Activated gamma-delta T cell treated with anti-CD3 and anti-CD28 coated beads, Interleukin-2, amount 50 U/mL, for 16 hours (primary cell): ENCODE measurements around the gene CTNNAL1.
A peak's percentile ranks its signal among the peaks of the same experiment; 100 is the strongest.
"Not testable (repeated sequence)": the region's sequence is repeated elsewhere in the genome, so short reads cannot be mapped to it uniquely, and the experiment has no call there.

Experiments
- DNase-seq: peaks from one replicate; pipeline ENCODE4 v3.0.0-alpha.2; 2020; ENCODE audit warnings: low read depth

The CTNNAL1 gene, protein sequence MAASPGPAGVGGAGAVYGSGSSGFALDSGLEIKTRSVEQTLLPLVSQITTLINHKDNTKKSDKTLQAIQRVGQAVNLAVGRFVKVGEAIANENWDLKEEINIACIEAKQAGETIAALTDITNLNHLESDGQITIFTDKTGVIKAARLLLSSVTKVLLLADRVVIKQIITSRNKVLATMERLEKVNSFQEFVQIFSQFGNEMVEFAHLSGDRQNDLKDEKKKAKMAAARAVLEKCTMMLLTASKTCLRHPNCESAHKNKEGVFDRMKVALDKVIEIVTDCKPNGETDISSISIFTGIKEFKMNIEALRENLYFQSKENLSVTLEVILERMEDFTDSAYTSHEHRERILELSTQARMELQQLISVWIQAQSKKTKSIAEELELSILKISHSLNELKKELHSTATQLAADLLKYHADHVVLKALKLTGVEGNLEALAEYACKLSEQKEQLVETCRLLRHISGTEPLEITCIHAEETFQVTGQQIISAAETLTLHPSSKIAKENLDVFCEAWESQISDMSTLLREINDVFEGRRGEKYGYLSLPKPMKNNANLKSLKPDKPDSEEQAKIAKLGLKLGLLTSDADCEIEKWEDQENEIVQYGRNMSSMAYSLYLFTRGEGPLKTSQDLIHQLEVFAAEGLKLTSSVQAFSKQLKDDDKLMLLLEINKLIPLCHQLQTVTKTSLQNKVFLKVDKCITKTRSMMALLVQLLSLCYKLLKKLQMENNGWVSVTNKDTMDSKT

DNA sequence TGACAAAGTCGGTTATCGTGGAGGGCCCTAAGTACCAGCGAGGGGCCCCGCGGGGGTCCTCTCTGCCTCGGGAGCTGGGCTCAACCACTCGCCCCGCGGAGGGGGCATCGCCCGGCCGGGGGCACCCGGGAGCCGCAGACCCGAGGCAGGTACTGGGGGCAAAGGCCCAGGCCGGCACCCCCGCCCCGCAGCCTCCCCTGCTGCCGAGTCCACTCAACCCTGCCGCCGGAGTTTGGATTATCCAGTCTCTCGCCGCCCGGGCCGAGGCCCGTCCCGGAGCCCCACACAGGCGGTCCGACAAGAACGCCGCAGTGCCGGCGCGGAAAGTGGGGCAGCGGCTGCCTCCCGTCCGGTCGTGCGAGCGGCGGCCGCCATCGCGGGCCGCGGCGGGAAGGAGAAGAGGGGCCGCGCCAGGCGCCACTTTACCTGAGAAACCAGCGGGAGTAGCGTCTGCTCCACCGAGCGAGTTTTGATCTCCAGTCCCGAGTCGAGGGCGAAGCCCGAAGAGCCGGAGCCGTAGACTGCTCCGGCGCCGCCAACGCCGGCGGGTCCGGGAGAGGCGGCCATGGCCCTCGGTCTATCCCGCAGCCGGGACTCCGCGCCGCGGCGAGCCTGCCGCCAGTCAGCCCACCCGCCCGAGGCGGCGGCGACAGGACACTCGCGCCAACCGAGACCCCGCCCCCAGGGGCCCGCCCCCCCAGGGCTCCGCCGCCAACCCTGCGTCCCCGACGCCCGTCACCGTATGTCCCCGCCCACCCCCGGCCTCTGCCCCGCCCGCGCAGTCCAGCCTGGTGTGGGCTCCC, at the start of gene CTNNAL1:
Gene CTNNAL1 (minus strand): TSS at position 624 of the 803 bp plus-strand sequence. CDS start 57 bp downstream, at position 567.
- peak; percentile 79 for DNase-seq

DNA sequence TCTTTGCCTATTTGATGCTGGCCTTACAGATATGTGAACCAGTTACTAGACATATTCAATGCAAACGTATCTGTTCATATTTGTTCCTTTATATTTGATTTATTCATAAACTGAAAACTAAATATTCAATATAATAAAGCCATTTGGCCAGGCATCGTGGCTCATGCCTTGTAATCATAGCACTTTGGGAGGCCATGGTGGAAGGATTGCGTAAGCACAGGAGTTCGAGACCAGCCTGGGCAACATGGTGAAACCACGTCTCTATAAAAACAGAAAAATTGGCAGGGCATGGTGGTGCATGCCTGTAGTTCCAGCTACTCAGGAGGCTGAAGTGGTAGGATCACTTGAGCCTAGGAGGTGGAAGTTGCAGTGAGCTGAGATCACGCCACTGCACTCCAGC, 49.2 kb upstream of the CTNNAL1 start:
- DNase-seq: no peak

DNA sequence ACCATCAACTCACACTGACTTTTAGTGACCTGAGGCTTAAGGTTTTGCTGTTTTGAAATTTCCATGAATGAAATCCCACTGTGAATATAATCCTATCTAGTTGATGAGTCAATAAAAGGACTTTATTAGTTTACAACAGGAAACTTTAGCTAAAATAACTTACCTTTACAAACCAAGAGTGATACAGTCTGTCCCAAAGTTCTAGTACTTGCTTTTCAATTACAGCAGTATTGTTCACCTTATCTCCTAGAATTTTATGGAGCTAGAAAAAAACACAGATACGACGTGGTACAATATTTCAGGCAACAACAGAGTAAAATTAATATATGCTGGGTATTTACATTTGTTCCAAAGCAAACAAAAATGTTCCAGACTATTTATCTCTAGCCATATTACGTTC, 46.9 kb upstream of the CTNNAL1 start:
- DNase-seq: no peak

DNA sequence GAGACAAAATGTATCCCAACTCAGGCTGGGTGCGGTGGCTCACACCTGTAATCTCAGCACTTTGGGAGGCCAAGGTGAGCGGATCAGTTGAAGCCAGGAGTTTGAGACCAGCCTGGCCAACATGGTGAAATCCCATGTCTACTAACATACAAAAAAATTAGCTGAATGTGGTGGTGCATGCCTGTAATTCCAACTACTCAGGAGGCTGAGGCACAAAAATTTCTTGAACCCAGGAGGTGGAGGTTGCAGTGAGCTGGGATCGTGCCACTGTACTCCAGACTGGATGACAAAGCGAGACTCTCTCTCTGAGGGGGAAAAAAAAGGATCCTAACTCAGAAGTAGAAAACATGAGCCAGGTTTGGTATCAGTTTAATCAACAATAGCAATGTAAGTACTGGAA, 39.8 kb upstream of the CTNNAL1 start:
- DNase-seq: not testable (repeated sequence)

DNA sequence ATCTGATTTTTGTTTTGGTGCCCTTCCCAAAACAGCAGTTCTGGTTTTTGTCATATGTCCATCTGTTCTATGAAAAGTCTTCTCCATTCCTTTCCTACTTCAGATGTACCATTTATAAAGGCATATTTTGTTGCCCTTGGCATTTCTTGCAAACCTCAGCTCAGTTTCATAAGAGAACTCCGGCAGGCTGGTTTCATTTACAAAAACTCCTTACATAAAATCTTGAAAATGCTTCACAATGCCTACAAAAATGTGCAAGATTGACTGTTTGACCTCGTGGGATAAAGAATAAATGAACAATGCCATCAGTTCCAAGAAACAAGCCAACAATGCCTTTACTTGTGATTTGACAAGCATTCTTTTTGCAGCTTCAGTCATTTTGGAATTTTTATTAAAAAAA, 39.1 kb upstream of the CTNNAL1 start:
- no peak for DNase-seq

DNA sequence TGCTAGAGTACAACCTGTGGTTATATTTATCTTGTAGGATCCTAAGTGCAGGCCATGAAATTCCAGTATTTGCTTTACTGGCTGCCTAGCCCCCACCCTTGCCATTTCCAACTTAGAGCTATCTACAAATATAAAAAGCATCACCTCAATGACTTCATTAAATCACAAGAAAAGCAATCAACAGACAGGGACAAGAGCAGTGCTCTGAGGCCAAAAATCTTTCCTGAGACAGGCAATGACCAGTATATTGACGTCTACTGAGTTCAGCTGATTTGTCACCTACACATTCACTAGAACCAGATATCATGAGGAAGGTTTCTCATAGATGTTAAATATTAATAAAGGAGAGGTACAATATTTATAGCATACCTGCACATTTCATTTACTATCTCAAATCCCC, 38.4 kb upstream of the CTNNAL1 start:
- DNase-seq: no peak

DNA sequence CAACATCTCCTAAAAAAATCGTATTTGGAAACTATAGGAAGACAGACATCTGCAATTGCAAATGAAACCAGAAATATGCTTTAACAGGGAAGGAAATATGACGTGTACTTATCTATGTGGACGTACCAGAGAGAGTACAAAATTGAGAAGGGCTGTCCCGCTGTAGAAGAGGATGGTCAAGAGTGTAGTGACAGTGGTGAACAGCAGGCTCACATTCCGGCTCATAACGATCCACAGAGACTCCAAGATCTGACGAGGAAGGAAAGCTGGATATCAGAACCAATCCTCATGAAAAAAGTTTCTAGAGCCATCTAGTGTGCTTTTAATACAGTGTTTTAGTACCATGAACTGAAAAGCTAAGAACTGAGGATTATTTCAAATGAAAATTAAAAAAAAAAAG, 37.1 kb upstream of the CTNNAL1 start:
- DNase-seq: no peak

DNA sequence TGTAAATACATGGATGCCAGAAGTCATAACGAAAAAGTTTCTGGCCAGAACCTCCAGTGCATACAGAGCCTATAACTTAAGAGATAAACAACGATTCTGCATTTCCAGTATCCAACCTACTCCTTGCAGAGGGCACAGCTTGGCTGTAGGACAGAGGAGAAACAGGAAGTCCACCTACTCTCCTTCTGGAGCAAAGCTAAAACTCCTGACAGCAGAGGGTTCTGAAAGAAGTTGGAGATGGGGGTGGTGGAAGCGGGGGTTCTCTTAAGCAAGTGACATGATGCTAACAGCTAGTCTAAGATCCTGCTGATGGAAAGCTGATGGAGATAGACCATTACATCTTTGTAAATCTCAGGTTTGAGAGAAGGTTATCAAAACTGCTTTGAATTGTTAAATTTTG, 35.5 kb upstream of the CTNNAL1 start:
- DNase-seq: no peak

DNA sequence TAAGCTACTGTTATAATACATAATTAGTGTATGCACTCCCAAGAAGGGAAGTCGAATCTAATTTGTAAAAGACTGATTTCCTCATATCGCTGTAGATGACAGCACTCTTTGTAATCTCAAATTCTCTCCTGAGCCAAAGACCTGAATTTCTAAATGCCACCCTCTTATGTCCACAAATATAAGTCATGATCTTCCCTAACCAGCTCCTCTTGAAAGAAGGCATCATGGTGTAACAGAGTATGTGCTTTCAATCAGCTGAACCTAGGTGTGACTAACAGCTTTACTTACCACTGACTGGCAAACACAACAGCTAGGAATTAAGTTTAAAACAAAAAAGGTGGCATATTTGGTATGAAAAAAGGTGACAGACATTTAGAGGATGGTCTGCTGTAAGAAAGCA, 34.0 kb upstream of the CTNNAL1 start:
- DNase-seq: no peak

DNA sequence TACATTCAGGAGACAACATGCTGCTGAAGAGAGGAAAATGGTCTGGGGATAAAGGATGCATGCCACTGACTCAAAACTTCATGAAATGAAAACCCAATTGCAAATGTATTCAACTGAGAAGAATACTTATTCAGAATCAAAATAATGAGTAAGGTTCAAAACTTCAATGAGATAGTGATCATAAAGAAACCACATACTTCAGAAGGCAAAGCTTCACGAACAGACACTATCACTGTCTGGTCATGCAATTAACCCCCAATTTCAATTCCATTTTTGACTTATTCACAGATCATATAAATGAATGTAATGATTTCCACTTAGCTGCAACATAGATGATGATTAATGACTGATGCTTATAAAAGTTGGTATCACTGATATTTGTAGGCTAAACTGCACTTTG, 33.0 kb upstream of the CTNNAL1 start:
- no peak for DNase-seq

DNA sequence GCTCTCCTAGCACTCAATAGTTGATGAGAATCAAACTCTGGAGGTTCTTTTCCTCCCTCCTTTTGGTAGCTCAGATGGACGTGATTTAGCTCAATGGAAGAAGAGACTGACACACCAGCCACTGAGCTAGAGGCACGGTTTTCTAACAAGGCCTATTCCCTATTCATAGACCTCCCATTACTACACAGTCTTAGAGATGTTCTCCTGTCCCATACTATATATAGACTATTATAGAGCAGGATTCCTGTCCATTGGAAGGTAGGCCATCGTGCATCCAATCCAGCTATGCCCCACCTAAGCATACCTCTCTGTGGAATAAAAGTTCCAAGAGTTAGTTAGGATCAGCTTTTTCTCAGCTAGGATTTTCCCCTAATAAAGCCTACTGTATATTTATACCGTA, 30.3 kb upstream of the CTNNAL1 start:
- DNase-seq: no peak

DNA sequence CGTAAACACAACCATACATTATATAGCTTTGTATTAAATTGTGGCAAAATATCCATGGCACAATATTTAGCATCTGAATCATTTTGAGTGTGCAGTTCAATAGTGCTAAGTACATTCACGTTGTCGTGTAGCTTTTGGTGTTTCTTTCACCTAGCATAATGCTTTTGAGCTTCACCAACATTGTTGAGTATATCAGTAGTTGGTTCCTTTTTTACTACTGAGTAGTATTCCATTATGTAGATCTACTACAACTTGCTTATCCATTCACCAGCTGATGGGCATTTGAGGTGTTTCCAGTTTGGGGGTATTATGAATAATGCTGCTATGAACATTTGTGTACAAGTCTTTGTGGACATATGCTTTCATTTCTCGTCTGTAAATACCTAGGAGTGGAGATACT, 27.3 kb upstream of the CTNNAL1 start:
- DNase-seq: no peak

DNA sequence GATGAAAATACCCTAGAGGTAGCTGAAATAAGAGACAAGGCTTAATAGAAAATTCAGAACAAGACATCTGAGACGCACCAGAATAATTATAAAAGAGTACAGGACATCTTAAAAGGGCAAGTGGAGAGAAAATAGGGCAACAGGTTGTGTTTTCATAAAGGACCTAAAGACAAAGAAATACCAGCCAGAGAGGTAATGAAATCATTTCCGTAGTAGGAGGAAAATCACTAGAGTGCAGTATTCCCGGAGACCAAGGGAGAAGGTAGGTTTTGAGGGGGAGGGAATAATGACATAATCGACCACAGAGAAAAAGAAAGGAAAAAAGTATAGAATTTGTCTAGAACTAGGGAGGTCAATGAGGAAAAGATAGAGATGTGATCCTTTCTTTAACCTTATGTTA, 26.2 kb upstream of the CTNNAL1 start:
- no peak for DNase-seq

DNA sequence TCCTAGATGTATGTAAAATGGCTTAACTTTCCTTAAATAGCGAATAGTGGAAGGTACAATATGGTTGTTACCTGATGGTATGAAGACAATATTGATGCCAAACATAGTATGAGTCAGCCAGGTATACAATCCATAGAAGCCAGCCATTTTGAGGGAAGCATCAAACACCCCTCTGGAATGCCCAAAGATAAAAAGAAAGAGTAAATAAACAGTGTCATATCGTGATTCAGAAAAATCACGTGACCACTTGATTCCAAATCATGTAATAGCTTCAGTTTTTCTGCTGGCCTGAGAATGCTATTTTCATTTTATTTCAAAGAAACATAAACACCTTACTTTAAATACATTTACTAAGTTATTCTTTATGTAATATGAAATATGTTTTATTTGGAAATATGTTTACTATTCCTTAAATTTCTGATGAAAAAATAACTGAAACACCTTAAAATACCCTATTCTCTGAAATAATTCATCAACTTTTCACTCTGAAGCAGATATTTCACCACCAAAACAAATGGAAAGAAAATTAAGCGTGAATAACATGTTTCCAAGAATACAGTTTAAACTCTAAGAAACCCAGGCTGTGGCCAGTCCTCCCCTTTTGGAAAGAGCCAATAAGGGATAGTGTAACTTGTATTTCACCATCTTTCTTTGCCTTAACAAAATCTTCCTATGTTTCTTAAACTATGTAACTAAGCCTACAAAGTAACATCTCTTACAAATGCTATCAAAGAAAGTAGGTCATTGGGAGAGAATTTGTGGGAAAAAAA, 24.8 kb upstream of the CTNNAL1 start:
- no peak for DNase-seq

DNA sequence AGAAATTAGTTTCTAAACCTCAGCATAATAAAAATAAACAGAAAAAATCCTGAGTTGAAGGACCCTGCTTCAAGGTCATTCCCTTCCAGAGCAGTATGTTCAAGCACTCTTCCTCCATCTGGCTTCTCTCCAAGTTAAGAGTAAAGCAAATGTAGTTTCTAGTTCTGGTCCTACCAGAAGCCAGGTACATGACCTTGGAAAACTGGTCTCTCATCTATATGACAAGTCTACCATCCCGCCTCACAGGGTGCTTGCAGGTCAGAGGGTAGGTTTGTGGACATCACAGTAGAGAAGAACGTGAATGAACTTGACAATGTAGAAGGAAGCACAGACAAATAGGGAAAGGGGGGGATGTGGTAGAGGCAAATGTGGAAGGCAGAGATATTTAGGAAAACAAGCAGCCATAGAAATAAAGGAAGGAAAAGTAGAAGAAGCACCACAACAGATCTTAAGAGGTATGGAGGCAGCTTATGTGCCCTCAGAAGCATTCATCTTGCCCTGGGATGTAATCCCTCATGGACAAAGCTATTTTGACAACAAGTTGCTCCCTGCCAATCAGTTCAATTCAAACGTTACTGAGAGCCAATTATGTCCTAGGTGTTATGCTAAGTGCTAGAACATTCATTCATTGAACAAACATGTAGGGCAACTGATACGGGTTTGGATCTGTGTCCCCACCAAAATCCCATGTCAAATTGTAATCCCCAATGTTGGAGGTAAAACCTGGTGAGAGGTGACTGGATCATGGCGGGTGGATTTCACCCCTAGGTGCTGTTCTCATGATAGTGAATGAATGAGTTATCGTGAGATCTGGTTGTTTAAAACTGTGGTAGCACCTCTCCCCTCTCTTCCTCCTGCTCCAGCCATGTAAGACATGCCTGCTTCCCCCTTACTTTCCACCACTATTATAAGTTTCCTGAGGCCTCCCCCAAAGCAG, 23.7 kb upstream of the CTNNAL1 start:
- DNase-seq: no peak

DNA sequence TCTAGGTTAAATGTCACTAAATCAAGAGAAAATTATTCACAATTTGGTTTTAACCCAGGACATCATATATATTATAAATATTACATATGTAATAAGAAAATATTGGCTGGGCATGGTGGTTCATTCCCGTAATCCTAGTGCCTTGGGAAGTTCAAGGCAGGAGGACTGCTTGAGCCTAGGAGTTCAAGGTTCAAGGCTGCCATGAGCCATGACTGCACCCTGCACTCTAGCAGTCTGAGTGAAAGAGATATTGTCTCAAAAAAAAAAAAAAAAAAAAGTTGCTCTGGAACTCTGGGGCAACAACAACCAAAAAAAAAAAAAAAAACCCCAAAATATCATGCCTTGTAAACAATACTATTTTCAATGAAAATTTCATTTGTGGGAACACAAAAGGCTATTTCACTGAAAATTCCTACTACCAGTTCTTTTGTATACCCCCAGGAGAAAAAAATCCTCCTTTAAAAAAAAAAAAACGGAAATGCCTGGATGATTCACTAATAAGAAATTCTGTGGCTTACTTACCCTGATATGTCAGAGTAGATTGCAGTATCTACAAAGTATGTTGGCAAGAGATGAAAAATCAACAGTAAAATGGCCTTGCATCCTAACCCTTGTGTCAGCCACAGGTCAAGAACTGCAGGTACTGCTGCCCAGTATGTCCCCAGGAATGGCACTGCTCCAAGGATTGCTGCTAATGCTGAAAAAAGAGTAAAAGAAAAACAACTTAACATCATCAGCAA, 22.6 kb upstream of the CTNNAL1 start:
- DNase-seq: no peak

DNA sequence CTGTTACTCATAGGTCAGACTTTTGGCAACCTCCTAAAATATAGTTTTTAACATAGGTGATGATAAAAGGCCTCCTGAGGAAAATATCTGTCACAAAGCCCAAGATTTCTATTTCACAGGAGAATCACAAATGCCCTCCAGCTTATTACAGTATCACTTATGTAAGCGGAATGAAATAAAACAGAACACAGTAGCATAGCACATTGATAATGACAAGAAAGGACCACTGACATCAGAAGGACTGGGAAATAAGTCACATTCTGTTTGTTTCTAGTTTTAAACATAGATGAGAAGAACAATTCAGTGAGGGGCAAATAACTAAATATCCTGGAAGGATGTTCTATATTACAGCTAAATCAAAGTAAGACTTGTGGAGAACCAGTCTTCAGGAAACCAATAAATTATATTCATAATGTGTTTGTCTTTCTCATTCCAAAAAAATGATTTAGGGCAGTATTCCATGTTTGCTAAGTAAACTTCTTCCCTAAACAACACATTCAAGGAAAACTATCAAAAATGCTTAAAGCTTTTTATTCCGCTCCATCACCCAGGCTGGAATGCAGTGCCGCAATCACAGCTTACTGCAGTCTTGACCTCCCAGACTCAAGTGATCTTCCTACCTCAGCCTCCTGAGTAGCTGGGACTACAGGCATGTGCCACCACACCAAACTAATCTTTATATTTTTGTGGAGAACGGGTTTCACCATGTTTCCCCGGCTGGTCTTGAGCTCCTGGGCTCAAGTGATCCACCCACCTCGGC, 20.8 kb upstream of the CTNNAL1 start:
- DNase-seq: no peak

DNA sequence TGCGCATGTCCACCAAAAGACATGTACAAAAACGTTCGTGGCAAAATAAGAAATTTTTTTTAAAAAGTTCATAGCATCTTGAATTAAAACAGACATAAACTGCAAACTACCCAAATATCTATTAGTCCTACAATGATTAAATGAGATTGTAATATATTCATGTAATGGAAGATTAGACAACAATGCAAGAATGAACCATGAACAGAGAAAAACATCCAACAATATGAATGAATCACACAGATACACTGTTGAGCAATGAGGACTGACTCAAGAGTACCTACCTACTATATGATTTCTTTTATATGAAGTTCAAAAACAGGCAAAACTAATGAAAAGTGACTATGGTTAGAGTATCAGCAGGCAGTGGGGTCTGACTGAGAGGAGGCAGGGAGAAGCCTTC, 17.9 kb upstream of the CTNNAL1 start:
- no peak for DNase-seq

DNA sequence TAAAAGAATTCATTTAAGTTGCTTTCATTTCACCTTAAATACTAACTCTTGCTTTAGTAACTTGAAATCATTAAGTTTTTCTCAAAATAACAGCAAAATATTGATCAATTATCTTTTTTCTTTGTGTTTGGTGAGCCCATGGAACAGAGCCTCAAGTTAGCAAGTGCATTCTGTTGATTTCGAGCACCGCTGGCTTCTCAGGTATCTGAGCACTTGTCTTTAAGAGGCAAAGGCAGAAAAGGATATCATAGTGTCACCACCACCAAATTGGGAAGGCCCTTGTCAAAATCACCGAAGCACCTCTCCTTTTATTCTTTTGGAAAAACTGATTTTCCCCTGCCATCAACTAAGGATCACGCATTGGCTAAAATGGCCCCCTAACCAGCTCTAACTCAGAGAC, 17.1 kb upstream of the CTNNAL1 start:
- DNase-seq: no peak
